DMS79 treated with DMSO at 0.1 percent for 48 hours (cell line): ENCODE data around the gene CCR5AS.

Experiments
- DNase-seq: peaks from one replicate; lab custom pipeline; 2025; lab: John Stamatoyannopoulos, UW

The CCR5AS gene

DNA sequence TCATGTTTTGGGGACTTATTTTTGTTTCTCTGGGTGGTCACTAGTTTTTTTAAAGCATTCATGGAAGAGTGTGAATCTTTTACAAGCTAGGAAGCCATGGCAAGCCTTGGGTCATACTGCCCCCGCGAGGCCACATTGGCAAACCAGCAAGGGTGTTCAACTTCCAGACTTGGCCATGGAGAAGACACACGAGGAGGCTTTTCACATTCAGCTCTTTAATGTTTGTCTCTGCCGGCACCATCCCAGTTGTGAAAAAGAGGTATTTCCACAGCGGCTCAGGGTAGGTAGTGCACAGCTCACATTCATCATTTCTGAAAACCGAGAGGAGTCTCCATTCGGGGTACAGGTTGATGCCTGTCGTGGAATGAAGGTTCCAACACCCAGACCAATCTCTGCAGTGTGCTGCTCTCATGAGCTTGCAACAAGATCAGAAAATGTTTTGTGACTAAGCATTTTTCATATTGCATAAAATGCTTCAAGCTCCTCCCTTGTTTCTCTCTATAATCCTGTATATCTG lies 28.4 kb downstream of the CCR5AS start:
- no peak for DNase-seq

DNA sequence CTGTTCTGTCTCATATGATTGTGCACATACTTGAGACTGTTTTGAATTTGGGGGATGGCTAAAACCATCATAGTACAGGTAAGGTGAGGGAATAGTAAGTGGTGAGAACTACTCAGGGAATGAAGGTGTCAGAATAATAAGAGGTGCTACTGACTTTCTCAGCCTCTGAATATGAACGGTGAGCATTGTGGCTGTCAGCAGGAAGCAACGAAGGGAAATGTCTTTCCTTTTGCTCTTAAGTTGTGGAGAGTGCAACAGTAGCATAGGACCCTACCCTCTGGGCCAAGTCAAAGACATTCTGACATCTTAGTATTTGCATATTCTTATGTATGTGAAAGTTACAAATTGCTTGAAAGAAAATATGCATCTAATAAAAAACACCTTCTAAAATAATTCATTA lies 31.1 kb downstream of the CCR5AS start:
- no peak for DNase-seq

DNA sequence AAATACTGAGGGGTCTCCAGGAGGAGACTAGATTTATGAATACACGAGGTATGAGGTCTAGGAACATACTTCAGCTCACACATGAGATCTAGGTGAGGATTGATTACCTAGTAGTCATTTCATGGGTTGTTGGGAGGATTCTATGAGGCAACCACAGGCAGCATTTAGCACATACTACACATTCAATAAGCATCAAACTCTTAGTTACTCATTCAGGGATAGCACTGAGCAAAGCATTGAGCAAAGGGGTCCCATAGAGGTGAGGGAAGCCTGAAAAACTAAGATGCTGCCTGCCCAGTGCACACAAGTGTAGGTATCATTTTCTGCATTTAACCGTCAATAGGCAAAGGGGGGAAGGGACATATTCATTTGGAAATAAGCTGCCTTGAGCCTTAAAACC lies 31.6 kb downstream of the CCR5AS start:
- no peak for DNase-seq

DNA sequence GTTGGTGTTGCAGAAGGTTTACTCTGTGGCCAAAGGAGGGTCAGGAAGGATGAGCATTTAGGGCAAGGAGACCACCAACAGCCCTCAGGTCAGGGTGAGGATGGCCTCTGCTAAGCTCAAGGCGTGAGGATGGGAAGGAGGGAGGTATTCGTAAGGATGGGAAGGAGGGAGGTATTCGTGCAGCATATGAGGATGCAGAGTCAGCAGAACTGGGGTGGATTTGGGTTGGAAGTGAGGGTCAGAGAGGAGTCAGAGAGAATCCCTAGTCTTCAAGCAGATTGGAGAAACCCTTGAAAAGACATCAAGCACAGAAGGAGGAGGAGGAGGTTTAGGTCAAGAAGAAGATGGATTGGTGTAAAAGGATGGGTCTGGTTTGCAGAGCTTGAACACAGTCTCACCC lies 32.1 kb downstream of the CCR5AS start:
- DNase-seq = no peak

DNA sequence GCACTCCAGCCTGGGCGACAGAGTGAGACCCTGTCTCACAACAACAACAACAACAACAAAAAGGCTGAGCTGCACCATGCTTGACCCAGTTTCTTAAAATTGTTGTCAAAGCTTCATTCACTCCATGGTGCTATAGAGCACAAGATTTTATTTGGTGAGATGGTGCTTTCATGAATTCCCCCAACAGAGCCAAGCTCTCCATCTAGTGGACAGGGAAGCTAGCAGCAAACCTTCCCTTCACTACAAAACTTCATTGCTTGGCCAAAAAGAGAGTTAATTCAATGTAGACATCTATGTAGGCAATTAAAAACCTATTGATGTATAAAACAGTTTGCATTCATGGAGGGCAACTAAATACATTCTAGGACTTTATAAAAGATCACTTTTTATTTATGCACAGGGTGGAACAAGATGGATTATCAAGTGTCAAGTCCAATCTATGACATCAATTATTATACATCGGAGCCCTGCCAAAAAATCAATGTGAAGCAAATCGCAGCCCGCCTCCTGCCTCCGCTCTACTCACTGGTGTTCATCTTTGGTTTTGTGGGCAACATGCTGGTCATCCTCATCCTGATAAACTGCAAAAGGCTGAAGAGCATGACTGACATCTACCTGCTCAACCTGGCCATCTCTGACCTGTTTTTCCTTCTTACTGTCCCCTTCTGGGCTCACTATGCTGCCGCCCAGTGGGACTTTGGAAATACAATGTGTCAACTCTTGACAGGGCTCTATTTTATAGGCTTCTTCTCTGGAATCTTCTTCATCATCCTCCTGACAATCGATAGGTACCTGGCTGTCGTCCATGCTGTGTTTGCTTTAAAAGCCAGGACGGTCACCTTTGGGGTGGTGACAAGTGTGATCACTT lies 34.1 kb downstream of the CCR5AS start:
- no peak for DNase-seq

DNA sequence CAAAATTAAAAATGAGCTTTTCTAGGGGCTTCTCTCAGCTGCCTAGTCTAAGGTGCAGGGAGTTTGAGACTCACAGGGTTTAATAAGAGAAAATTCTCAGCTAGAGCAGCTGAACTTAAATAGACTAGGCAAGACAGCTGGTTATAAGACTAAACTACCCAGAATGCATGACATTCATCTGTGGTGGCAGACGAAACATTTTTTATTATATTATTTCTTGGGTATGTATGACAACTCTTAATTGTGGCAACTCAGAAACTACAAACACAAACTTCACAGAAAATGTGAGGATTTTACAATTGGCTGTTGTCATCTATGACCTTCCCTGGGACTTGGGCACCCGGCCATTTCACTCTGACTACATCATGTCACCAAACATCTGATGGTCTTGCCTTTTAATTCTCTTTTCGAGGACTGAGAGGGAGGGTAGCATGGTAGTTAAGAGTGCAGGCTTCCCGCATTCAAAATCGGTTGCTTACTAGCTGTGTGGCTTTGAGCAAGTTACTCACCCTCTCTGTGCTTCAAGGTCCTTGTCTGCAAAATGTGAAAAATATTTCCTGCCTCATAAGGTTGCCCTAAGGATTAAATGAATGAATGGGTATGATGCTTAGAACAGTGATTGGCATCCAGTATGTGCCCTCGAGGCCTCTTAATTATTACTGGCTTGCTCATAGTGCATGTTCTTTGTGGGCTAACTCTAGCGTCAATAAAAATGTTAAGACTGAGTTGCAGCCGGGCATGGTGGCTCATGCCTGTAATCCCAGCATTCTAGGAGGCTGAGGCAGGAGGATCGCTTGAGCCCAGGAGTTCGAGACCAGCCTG lies 35.1 kb downstream of the CCR5AS start:
- DNase-seq = no peak

DNA sequence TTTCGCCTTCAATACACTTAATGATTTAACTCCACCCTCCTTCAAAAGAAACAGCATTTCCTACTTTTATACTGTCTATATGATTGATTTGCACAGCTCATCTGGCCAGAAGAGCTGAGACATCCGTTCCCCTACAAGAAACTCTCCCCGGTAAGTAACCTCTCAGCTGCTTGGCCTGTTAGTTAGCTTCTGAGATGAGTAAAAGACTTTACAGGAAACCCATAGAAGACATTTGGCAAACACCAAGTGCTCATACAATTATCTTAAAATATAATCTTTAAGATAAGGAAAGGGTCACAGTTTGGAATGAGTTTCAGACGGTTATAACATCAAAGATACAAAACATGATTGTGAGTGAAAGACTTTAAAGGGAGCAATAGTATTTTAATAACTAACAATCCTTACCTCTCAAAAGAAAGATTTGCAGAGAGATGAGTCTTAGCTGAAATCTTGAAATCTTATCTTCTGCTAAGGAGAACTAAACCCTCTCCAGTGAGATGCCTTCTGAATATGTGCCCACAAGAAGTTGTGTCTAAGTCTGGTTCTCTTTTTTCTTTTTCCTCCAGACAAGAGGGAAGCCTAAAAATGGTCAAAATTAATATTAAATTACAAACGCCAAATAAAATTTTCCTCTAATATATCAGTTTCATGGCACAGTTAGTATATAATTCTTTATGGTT lies 35.9 kb downstream of the CCR5AS start, which contains the start of gene CCR5:
Gene CCR5 (plus strand): TSS at position 108 of the 680 bp plus-strand sequence. CDS start 1,957 bp downstream, outside the sequence.
- no peak for DNase-seq

DNA sequence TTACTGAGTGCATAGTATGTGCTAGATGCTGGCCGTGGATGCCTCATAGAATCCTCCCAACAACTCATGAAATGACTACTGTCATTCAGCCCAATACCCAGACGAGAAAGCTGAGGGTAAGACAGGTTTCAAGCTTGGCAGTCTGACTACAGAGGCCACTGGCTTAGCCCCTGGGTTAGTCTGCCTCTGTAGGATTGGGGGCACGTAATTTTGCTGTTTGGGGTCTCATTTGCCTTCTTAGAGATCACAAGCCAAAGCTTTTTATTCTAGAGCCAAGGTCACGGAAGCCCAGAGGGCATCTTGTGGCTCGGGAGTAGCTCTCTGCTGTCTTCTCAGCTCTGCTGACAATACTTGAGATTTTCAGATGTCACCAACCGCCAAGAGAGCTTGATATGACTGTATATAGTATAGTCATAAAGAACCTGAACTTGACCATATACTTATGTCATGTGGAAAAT lies 37.2 kb downstream of the CCR5AS start:
- DNase-seq = no peak

DNA sequence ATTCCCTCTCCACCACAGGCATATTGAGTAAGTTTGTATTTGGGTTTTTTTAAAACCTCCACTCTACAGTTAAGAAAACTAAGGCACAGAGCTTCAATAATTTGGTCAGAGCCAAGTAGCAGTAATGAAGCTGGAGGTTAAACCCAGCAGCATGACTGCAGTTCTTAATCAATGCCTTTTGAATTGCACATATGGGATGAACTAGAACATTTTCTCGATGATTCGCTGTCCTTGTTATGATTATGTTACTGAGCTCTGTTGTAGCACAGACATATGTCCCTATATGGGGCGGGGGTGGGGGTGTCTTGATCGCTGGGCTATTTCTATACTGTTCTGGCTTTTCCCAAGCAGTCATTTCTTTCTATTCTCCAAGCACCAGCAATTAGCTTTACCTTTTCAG lies 37.7 kb downstream of the CCR5AS start:
- DNase-seq = no peak

DNA sequence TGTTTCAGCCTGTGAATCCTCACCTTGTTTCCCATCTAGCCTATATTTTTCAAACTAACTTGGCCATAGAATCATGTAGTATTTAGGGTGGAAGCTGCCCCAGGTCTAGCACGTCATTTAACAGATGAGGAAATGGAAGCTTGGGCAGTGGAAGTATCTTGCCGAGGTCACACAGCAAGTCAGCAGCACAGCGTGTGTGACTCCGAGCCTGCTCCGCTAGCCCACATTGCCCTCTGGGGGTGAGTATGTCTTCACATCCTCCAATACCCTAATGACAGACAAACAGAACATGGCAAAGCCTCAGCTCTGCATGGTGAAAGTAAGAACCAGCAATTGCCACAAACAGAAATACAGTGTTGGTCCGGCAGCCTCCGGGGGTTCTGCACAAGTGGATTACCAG lies 38.3 kb downstream of the CCR5AS start:
- no peak for DNase-seq

DNA sequence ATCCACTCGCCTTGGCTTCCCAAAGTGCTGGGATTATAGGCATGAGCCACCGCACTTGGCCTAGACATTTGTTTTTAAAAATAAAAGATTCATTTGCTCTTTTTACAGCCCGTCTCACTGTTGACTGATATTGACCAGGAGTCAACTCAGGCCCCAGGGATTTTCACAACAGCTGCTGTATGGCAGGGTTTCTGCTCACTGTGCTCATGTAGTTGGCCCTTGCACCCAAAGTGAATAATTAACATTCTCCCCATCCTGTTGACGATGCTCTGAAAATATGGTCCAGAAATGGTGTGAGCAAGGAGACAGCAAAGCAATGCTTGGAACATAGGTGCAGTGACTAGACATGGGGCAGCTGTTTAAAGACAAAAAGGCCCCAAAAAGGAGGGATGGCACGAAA lies 39.1 kb downstream of the CCR5AS start:
- no peak for DNase-seq

DNA sequence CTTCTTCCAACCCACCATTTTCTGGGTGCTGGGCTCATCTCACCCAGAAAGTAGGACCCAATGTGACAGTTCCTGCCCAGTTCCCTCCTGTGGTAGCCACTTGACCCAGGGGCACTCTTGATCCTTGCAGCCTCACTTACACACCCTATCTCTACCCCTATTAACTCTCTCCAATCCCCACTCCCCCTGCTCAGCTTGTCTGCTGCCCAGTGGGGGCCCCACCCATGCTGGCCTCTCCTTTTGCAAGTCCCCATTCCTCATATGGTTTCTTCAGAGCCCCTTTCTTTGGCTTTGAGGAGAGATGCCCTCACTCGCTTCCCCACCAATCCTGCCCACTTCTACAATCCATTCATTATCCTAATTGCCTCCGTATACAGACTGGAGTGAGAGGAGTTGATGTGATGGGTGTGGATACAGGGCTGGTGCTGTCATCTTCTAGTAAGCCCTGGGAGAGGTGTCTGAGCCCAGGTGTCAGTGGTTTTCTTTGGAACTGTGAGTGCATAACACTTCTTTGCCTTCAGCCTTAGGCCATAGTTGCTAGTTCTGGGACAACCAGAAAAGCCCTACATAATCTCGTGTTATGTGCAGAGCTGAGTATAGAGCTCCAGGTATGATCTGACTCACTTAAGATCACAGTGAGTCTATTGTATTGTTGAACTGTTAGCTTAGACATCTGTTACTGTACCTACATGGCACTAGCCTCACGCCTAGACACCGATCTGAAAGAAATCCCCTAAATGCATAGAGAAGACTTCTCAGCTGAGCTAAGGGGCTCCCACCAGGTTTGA lies 40.9 kb downstream of the CCR5AS start:
- no peak for DNase-seq

DNA sequence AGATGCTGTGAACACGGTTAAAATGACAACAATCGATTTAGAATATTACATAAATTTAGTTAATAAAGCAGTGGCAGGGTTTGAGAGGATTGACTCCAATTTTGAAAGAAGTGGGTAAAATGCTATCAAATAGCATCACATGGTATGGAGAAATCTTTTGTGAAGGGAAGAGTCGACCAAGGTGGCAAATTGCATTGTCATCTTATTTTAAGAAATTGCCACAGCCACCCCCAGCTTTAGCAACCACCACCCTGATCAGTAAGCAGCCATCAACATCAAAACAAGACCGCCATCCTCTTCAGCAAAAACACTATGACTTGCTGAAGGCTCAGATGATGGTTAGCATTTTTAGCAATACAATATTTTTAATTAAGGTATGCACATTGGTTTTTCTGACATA lies 41.8 kb downstream of the CCR5AS start:
- no peak for DNase-seq

DNA sequence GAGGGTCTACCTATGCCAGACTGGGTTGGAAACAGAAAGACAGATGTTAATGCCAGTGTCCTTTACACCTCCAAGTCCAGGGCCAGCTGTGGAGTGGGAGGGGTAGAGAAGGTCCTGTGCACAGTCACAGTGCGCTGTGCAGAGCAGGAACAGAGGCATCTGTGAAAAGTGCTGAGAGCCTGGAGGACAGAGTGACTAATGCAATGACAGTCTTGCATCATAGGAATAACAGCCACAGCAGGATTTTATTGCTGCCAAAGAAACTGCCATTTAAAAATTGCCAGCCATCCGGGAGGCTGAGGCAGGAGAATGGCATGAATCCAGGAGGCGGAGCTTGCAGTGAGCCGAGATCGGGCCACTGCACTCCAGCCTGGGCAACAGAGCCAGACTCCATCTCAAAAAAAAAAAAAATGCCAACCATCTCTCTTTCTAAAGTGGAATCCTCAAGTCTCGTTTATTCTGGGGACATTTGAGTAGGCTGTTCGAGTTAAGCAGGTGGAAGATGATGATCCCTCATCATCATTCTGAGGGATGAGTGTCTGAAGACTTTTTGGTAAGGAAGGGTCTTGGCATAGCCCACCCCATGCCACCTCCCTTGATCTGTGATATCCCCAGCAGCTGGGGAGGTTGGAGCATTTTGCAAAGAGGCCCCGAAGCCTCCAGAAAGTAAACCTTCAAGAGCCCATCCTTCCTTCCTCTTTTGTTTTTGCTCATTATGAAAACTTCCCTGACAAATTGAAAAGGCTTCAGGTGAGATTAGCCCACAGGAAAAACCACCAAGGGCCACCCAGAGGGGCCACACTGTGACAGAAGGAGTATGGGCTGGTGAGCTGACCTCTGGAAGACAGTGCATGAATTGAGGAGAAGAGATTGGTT lies 45.2 kb downstream of the CCR5AS start:
- no peak for DNase-seq

DNA sequence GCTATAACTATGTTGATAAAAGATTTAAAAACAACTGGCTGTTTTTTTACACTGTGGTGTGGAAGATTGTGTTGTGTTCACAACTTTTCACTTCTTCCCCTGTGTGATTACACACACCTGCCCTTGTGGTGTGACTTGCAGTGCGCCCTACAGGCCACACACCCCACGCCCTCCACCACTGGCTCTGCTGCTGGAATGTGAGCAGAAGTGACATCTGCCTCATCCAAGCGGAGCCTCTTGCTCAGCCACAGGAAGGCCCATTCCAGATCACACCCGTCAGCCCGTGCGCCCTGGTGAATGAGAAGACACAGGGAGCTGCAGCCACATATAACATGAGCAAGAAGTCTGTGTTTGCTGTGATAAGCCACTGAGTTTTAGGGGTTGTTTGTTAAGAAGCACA lies 46.0 kb downstream of the CCR5AS start:
- DNase-seq = no peak

DNA sequence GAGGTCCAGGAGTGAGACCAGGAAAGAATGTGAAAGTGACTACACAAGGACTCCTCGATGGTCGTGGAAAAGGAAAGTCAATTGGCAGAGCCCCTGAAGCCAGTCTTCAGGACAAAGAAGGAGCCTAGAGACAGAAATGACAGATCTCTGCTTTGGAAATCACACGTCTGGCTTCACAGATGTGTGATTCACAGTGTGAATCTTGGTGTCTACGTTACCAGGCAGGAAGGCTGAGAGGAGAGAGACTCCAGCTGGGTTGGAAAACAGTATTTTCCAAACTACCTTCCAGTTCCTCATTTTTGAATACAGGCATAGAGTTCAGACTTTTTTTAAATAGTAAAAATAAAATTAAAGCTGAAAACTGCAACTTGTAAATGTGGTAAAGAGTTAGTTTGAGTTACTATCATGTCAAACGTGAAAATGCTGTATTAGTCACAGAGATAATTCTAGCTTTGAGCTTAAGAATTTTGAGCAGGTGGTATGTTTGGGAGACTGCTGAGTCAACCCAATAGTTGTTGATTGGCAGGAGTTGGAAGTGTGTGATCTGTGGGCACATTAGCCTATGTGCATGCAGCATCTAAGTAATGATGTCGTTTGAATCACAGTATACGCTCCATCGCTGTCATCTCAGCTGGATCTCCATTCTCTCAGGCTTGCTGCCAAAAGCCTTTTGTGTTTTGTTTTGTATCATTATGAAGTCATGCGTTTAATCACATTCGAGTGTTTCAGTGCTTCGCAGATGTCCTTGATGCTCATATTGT lies 47.0 kb downstream of the CCR5AS start:
- DNase-seq = peak; percentile 1

DNA sequence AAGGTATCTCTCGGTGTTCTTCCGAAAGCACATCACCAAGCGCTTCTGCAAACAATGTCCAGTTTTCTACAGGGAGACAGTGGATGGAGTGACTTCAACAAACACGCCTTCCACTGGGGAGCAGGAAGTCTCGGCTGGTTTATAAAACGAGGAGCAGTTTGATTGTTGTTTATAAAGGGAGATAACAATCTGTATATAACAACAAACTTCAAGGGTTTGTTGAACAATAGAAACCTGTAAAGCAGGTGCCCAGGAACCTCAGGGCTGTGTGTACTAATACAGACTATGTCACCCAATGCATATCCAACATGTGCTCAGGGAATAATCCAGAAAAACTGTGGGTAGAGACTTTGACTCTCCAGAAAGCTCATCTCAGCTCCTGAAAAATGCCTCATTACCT lies 48.4 kb downstream of the CCR5AS start:
- DNase-seq = no peak

DNA sequence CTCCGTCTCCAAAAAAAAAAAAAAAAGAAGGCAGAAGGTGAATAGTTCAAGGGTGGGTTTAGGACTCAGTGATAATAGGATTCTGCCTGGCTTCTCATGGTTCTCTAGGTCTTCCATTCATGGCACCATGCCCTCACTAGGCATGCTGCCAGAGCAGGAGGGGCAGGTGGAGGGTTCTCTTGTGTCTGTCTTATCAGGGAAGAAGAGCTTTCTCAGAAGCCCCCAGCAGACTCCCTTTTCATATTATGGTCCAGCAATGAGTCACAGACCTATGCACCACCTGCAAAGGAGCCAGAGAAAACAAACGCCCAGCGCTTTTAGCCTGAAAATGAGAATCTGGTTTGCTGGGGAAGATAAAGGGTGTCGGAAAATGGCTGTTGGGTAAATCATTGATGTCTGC lies 50.0 kb downstream of the CCR5AS start:
- no peak for DNase-seq

DNA sequence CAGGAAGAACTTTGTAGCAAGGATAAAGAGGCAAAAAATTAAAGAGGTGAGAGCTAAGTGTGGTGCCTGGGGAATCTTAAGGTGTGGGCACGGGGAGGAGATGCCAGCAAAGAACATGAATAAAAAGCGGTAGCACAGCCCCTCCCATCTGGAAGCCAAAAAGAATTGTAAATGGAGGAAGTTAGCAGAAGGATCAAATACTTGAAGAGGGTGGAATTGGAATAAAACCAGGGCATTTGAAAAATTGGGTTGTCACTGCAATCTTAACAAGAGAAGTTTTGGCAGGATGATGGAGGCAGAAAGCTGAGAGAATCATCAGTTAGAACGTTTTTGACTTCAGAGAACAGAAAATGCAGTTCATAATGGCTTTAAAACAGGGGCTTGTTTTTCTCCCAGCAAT lies 50.6 kb downstream of the CCR5AS start:
- DNase-seq = no peak

DNA sequence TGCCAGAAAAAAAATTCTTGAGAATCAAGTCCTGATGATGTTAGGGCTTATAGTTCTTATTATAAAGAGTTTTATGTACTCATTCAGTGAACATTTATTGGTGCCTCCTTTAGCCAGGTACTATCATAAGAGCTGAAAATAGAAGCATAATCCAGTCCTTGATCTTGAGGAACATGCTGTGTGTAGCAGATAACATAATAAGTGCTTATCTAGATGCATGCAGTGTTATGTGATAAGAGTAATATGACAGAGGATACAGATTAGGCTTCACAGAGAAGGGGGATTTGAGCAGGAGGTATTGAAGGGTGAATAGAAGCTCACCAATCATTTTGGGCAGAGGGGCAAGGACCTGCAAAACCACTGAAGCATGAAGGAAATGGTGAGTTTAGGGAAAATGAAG lies 51.9 kb downstream of the CCR5AS start:
- no peak for DNase-seq
